Type B pancreatic cell (in vitro differentiated cells): ENCODE measurements around the gene ZCCHC7. TPM values are rescaled to one million over a fixed set of nuclear protein-coding genes. Genes with fewer than 3 reads are reported as not detected.
"Not testable (repeated sequence)": the region's sequence is repeated elsewhere in the genome, so short reads cannot be mapped to it uniquely, and the experiment has no call there.

Experiments used
- DNase-seq: peaks from one replicate; pipeline ENCODE4 v3.0.0; 2021; ENCODE audit warnings: mixed read lengths; ENCODE audit not compliant: unreplicated experiment; ENCODE audit errors: extremely low spot score
- H3K27ac Mint-ChIP-seq: 2 replicates; pipeline ENCODE4 v1.8.0; 2021; ENCODE audit warnings: mild to moderate bottlenecking, mixed read lengths
- H3K27me3 Mint-ChIP-seq: 2 replicates; pipeline ENCODE4 v1.8.0; 2021; ENCODE audit warnings: mixed read lengths
- H3K36me3 Mint-ChIP-seq: 2 replicates; pipeline ENCODE4 v1.8.0; 2021; ENCODE audit warnings: mixed read lengths
- H3K4me1 Mint-ChIP-seq: one replicate; pipeline ENCODE4 v1.8.0; 2021; ENCODE audit warnings: mixed read lengths; ENCODE audit not compliant: unreplicated experiment
- H3K4me3 Mint-ChIP-seq: 2 replicates; pipeline ENCODE4 v1.8.0; 2021; ENCODE audit warnings: mild to moderate bottlenecking, mixed read lengths
- H3K9me3 Mint-ChIP-seq: 2 replicates; pipeline ENCODE4 v1.8.0; 2021; ENCODE audit warnings: mixed read lengths
- CTCF ChIP-seq: fragments of 200-600 bp; sonication (generic); conservative IDR thresholded peaks from 2 replicates; pipeline ENCODE4 v1.5.0; 2021; ENCODE audit warnings: antibody characterized with exemption, mild to moderate bottlenecking
- total RNA-seq: library from RNA; stranded (reverse); gene quantifications from 2 replicates; pipeline ENCODE4 v1.2.1, GENCODE V29; 2021; ENCODE audit warnings: low replicate concordance

ZCCHC7 gene
- total RNA-seq, 1 donor from 2014 or later, result 20.3 TPM

- Mint-ChIP-seq H3K27me3 (no peaks in the 10 kb centered on the region), H3K4me3 (no peak overlapping the region), H3K9me3 (no peaks in the 10 kb centered on the region), H3K27ac (no peak overlapping the region), H3K36me3 (peaks cover 29% of the 10 kb centered on the region), H3K4me1 (no peaks in the 10 kb centered on the region)
- DNase-seq, result no peak
- no peak for TF ChIP-seq CTCF
Observed at GRCh38 chr9:37155601-37156000, 35.2 kb downstream of the ZCCHC7 start.

DNA sequence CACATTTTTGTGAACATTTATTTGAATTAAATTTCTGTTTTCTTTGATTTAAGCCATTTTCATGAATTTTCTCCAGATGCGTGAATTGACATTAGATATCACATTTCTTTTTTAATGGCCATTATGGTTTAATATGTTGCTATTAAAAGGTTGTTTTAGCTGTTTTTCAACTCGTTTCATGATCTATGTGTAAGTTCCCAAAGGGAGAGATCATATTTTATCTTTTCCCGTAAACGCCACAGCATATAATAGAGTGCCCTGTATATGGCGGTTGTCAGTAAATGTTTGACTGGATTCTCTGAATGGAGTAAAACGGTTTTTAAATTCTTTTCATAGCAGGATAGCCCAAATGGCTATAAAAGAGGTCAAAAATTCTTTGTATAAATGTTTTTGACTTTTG, 35.8 kb downstream of the ZCCHC7 start:
- no peak for TF ChIP-seq CTCF
- no peaks in the 10 kb centered on the region for H3K27me3 Mint-ChIP-seq
- DNase-seq, result no peak
- H3K9me3 Mint-ChIP-seq, result no peaks in the 10 kb centered on the region
- H3K4me3 Mint-ChIP-seq, result no peak overlapping the region
- no peaks in the 10 kb centered on the region for H3K4me1 Mint-ChIP-seq
- H3K27ac Mint-ChIP-seq, result no peak overlapping the region
- H3K36me3 Mint-ChIP-seq, result peaks cover 29% of the 10 kb centered on the region

DNA sequence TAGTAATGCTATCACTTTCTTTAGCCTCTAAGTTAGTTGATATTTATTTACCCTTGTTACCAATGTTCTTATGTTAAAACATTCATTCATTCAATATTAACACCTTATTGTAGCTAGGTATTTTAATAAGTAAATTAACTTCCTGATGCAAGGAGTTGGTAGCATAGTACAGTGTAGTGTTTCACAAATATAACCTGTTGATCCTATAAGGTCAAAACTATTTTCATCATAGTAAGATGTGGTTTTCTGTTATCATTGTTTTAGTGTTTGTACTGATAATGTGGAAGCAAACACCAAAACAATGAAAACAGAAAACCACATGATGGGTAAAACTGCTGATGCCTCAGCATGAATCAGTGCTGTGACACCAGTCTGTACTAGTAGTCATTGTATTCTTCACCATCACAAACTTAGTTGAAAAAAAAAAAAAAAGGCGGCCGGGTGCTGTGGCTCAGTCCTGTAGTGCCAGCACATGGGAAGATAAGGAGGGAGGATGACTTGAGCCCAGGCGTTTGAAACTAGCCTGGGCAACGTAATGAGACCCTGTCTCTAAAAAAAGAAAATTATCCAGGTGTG, 36.5 kb downstream of the ZCCHC7 start:
- H3K9me3 Mint-ChIP-seq, result peaks cover 3% of the 10 kb centered on the region
- no peak overlapping the region for H3K27ac Mint-ChIP-seq
- H3K4me3 Mint-ChIP-seq, result no peak overlapping the region
- H3K27me3 Mint-ChIP-seq, result no peaks in the 10 kb centered on the region
- TF ChIP-seq CTCF, result no peak
- no peaks in the 10 kb centered on the region for H3K4me1 Mint-ChIP-seq
- H3K36me3 Mint-ChIP-seq, result peaks cover 31% of the 10 kb centered on the region
- no peak for DNase-seq

DNA sequence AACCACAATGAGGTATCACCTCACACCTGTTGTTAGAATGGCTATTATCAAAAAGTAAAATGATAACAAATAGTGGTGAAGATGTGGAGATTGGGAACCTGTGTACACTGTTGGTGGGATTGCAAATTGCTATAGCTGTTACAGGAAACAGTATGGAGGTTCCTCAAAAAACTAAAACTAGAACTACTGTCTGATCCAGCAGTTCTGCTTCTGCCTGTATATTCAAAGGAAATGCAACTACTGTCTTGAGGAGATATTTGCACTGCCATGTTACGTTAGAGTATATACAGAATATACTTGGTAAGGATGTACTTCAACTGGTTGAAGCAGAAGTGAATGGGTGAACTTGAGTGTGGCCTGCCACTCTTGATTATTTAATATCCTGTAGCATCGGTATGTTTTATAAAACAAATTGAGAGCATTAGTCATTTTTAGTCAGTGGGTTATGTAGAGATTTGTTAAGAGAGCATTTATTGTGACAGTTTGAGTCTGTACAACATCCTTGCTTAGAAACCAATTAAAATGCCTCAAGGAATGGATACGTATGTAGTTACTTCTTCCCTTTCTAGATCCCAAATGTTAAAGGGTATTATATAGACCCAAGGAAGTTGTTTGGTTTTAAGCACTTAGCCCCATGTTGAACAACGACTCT, 37.5 kb downstream of the ZCCHC7 start:
- Mint-ChIP-seq H3K4me1 (no peaks in the 10 kb centered on the region), H3K9me3 (peaks cover 3% of the 10 kb centered on the region), H3K27ac (no peak overlapping the region), H3K4me3 (no peak overlapping the region), H3K36me3 (peaks cover 28% of the 10 kb centered on the region), H3K27me3 (no peaks in the 10 kb centered on the region)
- DNase-seq, result no peak
- TF ChIP-seq CTCF, result no peak

DNA sequence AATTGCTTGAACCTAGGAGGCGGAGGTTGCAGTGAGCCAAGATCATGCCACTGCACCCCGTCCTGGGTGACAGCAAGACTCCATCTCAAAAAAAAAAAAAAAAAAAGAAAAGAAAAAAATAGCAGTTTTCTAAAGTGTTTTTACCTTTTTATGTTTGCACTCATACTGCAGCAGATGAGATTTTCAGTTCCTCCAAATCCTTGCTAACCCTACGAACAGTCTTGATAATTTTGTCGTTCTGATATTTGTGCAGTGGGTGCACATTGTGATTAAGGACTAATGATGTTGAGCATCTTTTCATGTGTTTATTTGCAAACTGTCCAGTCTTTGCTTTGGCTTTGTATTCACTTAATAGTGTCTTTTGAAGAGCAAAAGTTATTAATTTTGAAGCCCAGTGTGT, 42.9 kb downstream of the ZCCHC7 start:
- TF ChIP-seq CTCF, result no peak
- H3K27ac Mint-ChIP-seq, result no peak overlapping the region
- H3K36me3 Mint-ChIP-seq, result peaks cover 29% of the 10 kb centered on the region
- no peak overlapping the region for H3K4me3 Mint-ChIP-seq
- peaks cover 3% of the 10 kb centered on the region for H3K9me3 Mint-ChIP-seq
- no peaks in the 10 kb centered on the region for H3K27me3 Mint-ChIP-seq
- H3K4me1 Mint-ChIP-seq, result no peaks in the 10 kb centered on the region
- no peak for DNase-seq

GRCh38 chr9:37164335-37164734, 44.0 kb downstream of the ZCCHC7 start:
- peaks cover 29% of the 10 kb centered on the region for H3K36me3 Mint-ChIP-seq
- H3K9me3 Mint-ChIP-seq, DNase-seq, H3K4me1 Mint-ChIP-seq, H3K27me3 Mint-ChIP-seq, H3K27ac Mint-ChIP-seq, H3K4me3 Mint-ChIP-seq: not testable (repeated sequence)
